ENCODE results near the gene SLC12A2. TPM values are rescaled to one million over a fixed set of nuclear protein-coding genes. Genes with fewer than 3 reads are reported as not detected.
A peak's percentile ranks its signal among the peaks of the same experiment; 100 is the strongest.

SLC12A2 gene
- total and polyA plus RNA-seq, 2 experiments from 2014 or later, result 8.1 to 21.3 TPM

DNA sequence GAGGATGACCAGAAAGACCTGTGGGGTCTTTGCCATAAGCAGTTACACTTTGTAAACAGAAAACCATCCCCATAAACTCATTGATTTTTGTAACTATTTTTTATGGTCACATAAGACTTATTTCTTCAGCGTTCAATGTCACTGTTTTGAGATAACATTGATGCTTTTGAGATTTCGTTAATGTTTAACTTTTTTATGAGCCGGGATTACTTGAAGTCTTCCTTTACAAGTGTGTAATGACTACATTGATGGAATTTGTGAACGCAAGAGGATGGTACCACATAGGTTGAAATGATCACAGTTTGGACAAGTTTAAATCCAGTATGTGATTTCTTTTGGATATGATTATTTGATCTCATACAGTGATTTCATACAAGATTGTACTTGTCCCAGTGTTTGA lies 1.8 kb downstream of the SLC12A2 start:
- peaks cover 30% of the 10 kb centered on the region; the same call in 2 of the 3 replicates for H3K4me1 Mint-ChIP-seq

More for the DNA sequence above, 1.8 kb downstream of the SLC12A2 start:
- H3K27me3 ChIP-seq (ENCODE audit: insufficient read depth), result peaks cover 25% of the 10 kb centered on the region
- no peak overlapping the region for H3K27ac ChIP-seq (ENCODE audit: low read depth)
- no peaks in the 10 kb centered on the region for H3K9me3 Mint-ChIP-seq
- ATAC-seq (no peak), DNase-seq (ENCODE audit: low spot score) (no peak)
- H3K4me3 ChIP-seq, result peak overlapping the region; percentile 91
- H3K27me3 Mint-ChIP-seq (ENCODE audit: insufficient read depth, low read depth, poor library complexity), result peaks cover 23% of the 10 kb centered on the region
- H3K27ac Mint-ChIP-seq, result no peak overlapping the region
- H2AFZ ChIP-seq, result no peak overlapping the region
- peak overlapping the region; percentile 89 for H3K4me3 Mint-ChIP-seq
- peaks cover 15% of the 10 kb centered on the region for H3K4me1 ChIP-seq (ENCODE audit: insufficient read depth)
- peaks cover 50% of the 10 kb centered on the region for H3K79me2 ChIP-seq (replicated peaks; ENCODE audit: insufficient read depth)
- H3F3A ChIP-seq (replicated peaks; ENCODE audit: low read depth), result 0 out of 2 replicates have a peak, but pooled peaks cover 3% of the 10 kb centered on the region
- H4K20me1 ChIP-seq (replicated peaks; ENCODE audit: insufficient read depth), result peaks cover 28% of the 10 kb centered on the region
- H3K4me2 ChIP-seq, result peak overlapping the region; percentile 96
- no peaks in the 10 kb centered on the region for H3K36me3 ChIP-seq (ENCODE audit: insufficient read depth)
- no peaks in the 10 kb centered on the region for H3K9me2 ChIP-seq (ENCODE audit: insufficient read depth)
- TF ChIP-seq STAT1 (IDR thresholded peaks at IDR 0.05; ENCODE audit: unreplicated experiment) (no peak), EZH2 (IDR thresholded peaks at IDR 0.05; ENCODE audit: low read depth, unreplicated experiment) (no peak), ZNF331 (CRISPR knock-in tag; IDR thresholded peaks at IDR 0.05; ENCODE audit: low read depth) (no peak), JUNB (IDR thresholded peaks at IDR 0.05; ENCODE audit: unreplicated experiment) (no peak), CREB1 (CRISPR knock-in tag; IDR thresholded peaks at IDR 0.05; ENCODE audit: low read depth) (no peak), ZNF462 (CRISPR knock-in tag; IDR thresholded peaks at IDR 0.05) (no peak)
- TF ChIP-seq, protein P1, sequence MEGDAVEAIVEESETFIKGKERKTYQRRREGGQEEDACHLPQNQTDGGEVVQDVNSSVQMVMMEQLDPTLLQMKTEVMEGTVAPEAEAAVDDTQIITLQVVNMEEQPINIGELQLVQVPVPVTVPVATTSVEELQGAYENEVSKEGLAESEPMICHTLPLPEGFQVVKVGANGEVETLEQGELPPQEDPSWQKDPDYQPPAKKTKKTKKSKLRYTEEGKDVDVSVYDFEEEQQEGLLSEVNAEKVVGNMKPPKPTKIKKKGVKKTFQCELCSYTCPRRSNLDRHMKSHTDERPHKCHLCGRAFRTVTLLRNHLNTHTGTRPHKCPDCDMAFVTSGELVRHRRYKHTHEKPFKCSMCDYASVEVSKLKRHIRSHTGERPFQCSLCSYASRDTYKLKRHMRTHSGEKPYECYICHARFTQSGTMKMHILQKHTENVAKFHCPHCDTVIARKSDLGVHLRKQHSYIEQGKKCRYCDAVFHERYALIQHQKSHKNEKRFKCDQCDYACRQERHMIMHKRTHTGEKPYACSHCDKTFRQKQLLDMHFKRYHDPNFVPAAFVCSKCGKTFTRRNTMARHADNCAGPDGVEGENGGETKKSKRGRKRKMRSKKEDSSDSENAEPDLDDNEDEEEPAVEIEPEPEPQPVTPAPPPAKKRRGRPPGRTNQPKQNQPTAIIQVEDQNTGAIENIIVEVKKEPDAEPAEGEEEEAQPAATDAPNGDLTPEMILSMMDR (conservative IDR thresholded peaks at IDR 0.05; ENCODE audit: low read depth in 2 of 2), result no peak
- H3K36me3 Mint-ChIP-seq (ENCODE audit: low read depth), result no peaks in the 10 kb centered on the region

All from GM23338 (cell line).